Body of pancreas (tissue), 4 donors: ENCODE results near the gene LSM10. TPM values are rescaled to one million over a fixed set of nuclear protein-coding genes. Genes with fewer than 3 reads are reported as not detected.

Experiments used
- ATAC-seq: fragments of 150-250 bp; one replicate; pipeline ENCODE4 v1.9.1; 2016
- DNase-seq, 4 donors: peaks; one replicate each; pipeline ENCODE4 v3.0.0-alpha.2; 2019
- H3K27ac ChIP-seq, 4 donors: fragments of 200-600 bp; sonication (generic); 1 replicate in 3 of 4; 2 replicates in 1 of 4; pipeline versions ENCODE4 v1.5.1 to v1.6.1; 2016 to 2019; ENCODE audit warnings: mild to moderate bottlenecking in 1 of 4, mixed read lengths in 1 of 4, moderate library complexity in 1 of 4
- H3K27me3 ChIP-seq, 2 donors: fragments of 200-600 bp; sonication (generic); one replicate each; pipeline ENCODE4 v1.6.0; 2016; ENCODE audit warnings: mild to moderate bottlenecking in 1 of 2
- H3K36me3 ChIP-seq, 2 donors: fragments of 200-600 bp; sonication (generic); replicated peaks in 1 of 2; 2 replicates each; pipeline ENCODE4 v1.5.1; 2016; ENCODE audit warnings: low read depth in 2 of 2; ENCODE audit not compliant: insufficient read depth in 1 of 2
- H3K4me1 ChIP-seq: fragments of 200-600 bp; sonication (generic); one replicate; pipeline ENCODE4 v1.6.0; 2016
- H3K4me3 ChIP-seq, 2 donors: fragments of 200-600 bp; sonication (generic); 1 replicate in 1 of 2; 2 replicates in 1 of 2; pipeline ENCODE4 v1.5.1; 2016 to 2019
- H3K9me3 ChIP-seq, 3 donors: fragments of 200-600 bp; sonication (generic); 1 replicate in 2 of 3; 2 replicates in 1 of 3; pipeline ENCODE4 v1.5.1; 2016
- CTCF ChIP-seq, 7 experiments: fragments of 450-650 bp in 4 of 7; fragments of 200-600 bp in 3 of 7; sonication (generic) in 3 of 7; IDR thresholded peaks; one replicate each; pipeline ENCODE4 v1.5.1; 2016 to 2019; ENCODE audit warnings: antibody characterized with exemption in 7 of 7
- POLR2A ChIP-seq, 3 donors: fragments of 450-650 bp; IDR thresholded peaks; one replicate each; pipeline ENCODE4 v1.6.1; 2016; ENCODE audit warnings: antibody characterized with exemption in 3 of 3, mild to moderate bottlenecking in 2 of 3
- WGBS, 2 donors: methylation state at CpG; one replicate each; pipeline ENCODE4 v1.1.5; 2017; 5-methylcytosine and 5-hydroxymethylcytosine counted together
- intact Hi-C: fragments of 100-400 bp; cut with DNase I; formaldehyde crosslinking; loops from one replicate; pipeline ENCODE4 v1.15.1; 2023
- total RNA-seq, 2 donors: library from RNA; depleted of rRNA; stranded (reverse); fragments of >200 nt; gene quantifications; one replicate each; pipeline ENCODE4 v1.1.0, GENCODE V29; 2016

The LSM10 gene
- total RNA-seq, 2 donors from 2014 or later, result 12.2 to 21.8 TPM

DNA sequence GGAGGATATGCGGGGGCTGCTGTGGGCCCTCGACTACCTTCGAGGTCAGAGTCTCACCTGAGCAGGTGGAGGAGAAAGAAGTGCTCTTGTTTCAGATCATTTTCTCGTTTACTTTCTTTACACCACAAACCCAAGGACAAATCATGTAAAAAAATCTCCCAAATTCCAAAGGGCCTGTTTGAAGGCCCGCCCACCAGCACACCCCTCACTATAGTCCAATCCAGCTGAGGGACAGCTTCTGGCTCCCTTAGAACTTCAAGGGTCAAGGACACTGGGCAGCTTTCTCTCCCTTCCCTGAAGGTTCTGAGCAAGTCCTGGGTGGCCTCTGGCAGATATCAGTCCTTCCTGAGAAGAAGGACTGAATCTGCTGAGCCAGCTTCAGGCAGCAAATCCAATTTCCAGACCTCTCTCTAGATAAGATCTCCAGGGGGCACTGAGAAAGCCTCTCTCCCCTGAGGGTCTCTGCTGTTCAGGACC is 17.5 kb downstream of the LSM10 start:
- Histone ChIP-seq H3K4me3 (no peak overlapping the region), H3K36me3 (no peaks in the 10 kb centered on the region), H3K9me3 (no peaks in the 10 kb centered on the region), H3K27me3 (no peaks in the 10 kb centered on the region), H3K27ac (peak overlapping the region; percentile 32 to 52 (median 39)), H3K4me1 (peaks cover 83% of the 10 kb centered on the region)
- TF ChIP-seq POLR2A (IDR thresholded peaks at IDR 0.05) (no peak), CTCF (IDR thresholded peaks at IDR 0.05) (no peak)
- ATAC-seq (no peak), DNase-seq (peak in 2 of 4 donors; percentile 46 to 64)
- WGBS, 2 donors, result 14 to 23% methylated on average over 5 of the region's 5 CpGs
- intact Hi-C loops, result no loop called here

DNA sequence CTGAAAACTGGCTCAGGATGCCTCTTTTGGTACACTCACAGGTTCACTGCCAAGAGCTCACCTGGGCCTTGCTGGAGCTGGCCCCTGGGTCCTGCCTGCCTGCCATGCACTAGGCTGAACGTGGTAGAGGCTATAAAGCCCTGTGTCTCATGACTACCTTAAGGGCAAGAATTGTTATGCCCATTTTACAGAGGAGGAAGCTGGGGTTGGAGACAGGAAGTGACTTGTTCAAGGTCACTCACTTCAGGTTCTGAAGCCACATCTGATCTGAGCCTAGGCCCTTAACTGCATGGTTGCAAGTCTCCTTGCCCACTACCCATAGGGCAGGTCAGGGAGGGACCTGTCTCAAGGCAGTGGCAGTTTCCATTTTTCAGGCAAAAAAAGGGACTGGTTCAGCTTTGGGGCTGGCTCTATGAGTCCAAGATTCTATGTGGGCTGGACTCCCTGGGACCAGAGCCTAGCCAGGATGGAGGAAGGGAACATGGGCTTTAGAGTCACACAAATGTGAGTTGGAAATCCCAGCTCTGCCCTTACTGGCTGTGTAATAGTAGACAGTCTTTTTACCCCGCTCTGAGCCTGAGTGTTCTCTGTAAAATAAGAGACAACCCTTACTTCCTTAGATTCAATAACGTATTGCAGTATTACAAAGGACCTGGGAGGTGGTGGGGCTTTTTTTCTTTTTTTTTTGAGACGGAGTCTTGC is 19.8 kb downstream of the LSM10 start:
- intact Hi-C loops, result no loop called here
- peaks cover 87% of the 10 kb centered on the region for H3K4me1 ChIP-seq
- 64 to 72% methylated on average over 4 of the region's 4 CpGs for WGBS, 2 donors

GRCh38 chr1:36372617-36373016 is 25.1 kb downstream of the LSM10 start:
- H3K4me3 ChIP-seq, result no peak overlapping the region
- ATAC-seq (no peak), DNase-seq (no peak)
- peak overlapping the region; percentile 71 to 93 (median 86) for H3K27ac ChIP-seq
- TF ChIP-seq POLR2A (IDR thresholded peaks at IDR 0.05) (no peak), CTCF (IDR thresholded peaks at IDR 0.05) (no peak)
- intact Hi-C loops, result no loop called here
- peaks cover 66% of the 10 kb centered on the region for H3K4me1 ChIP-seq
- H3K27me3 ChIP-seq, result no peaks in the 10 kb centered on the region
- no peaks in the 10 kb centered on the region for H3K36me3 ChIP-seq
- WGBS, 2 donors, result 81 to 89% methylated on average over 3 of the region's 3 CpGs
- no peaks in the 10 kb centered on the region for H3K9me3 ChIP-seq

More for the DNA sequence above, 19.8 kb downstream of the LSM10 start:
- ATAC-seq (no peak), DNase-seq (no peak)
- Histone ChIP-seq H3K36me3 (no peaks in the 10 kb centered on the region), H3K9me3 (no peaks in the 10 kb centered on the region), H3K4me3 (no peak overlapping the region), H3K27ac (peak overlapping the region in 2 of 4 donors; percentile 37 to 52), H3K27me3 (no peaks in the 10 kb centered on the region)
- TF ChIP-seq POLR2A (IDR thresholded peaks at IDR 0.05) (no peak), CTCF (IDR thresholded peaks at IDR 0.05) (no peak)

DNA sequence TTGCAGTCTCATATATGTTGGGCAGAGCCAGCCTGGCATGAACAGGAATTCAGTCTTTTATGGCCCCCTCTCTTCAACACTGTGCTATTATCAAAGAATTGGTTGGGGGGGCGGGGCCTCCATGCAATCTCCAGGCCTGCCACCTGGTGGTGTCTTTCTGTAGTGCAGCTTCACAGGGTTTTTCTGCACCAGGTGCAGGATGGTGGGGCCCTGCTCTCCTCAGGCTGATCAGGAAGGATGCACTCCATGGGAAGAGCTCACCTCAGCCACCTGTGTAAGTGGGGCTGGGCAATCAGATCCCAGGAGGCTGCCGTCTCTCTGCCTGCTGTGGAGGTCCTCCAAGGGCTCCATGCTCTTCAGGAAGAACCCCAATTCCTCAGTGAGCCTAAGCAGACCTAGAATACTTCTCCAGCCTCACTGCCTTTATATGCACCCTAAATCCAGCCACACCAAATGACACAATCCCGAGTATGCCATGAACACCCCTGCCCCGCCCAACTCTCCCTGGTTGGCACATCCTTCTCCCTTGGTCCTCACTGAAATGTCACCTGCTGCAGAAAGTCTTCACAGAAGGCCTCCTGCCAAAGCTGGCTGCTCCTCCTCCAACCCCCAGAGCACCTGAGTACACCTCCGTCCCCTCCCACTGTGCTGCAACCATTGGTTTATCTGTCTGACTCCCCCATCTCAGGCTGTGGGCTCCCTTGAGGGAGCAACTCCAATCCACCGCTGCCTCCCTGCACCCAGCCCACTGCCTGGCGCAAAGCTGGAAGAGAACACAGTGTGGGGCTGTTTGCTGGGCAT is 28.4 kb downstream of the LSM10 start:
- intact Hi-C loops, result no loop called here
- Histone ChIP-seq H3K36me3 (no peaks in the 10 kb centered on the region), H3K27ac (peak overlapping the region in 2 of 4 donors; percentile 7 to 22), H3K27me3 (no peaks in the 10 kb centered on the region), H3K4me3 (no peak overlapping the region), H3K4me1 (peaks cover 58% of the 10 kb centered on the region), H3K9me3 (no peaks in the 10 kb centered on the region)
- TF ChIP-seq CTCF (IDR thresholded peaks at IDR 0.05), result peak; percentile 75 to 93 (median 88)
- TF ChIP-seq POLR2A (IDR thresholded peaks at IDR 0.05), result no peak
- ATAC-seq (peak; percentile 79), DNase-seq (peak; percentile 81 to 89 (median 84))
- WGBS, 2 donors, result 45 to 46% methylated on average over 6 to 7 of the region's 7 CpGs
